T-helper 22 cell (primary cell): Measurements from ENCODE around the gene SP4.

Experiments used
- DNase-seq: peaks from one replicate; pipeline ENCODE4 v3.0.0-alpha.2; 2020; ENCODE audit warnings: low read depth

Gene SP4

GRCh38 chr7:21443149-21443841, 15.4 kb downstream of the SP4 start:
- DNase-seq: no peak

GRCh38 chr7:21448974-21449373, 21.1 kb downstream of the SP4 start:
- DNase-seq: no peak

GRCh38 chr7:21450076-21450475, 22.2 kb downstream of the SP4 start:
- no peak for DNase-seq

- DNase-seq: no peak
Measured at GRCh38 chr7:21450941-21451340, 23.1 kb downstream of the SP4 start.

- no peak for DNase-seq
Measured at GRCh38 chr7:21454182-21454581, 26.3 kb downstream of the SP4 start.

- no peak for DNase-seq
Measured at GRCh38 chr7:21454906-21455305, 27.0 kb downstream of the SP4 start.

- DNase-seq: no peak
Measured at GRCh38 chr7:21461282-21461681, 33.4 kb downstream of the SP4 start.

GRCh38 chr7:21462081-21462480, 34.2 kb downstream of the SP4 start:
- no peak for DNase-seq

GRCh38 chr7:21463524-21463923, 35.6 kb downstream of the SP4 start:
- no peak for DNase-seq

GRCh38 chr7:21468969-21469368, 41.1 kb downstream of the SP4 start:
- DNase-seq: no peak

- no peak for DNase-seq
Measured at GRCh38 chr7:21469894-21470293, 42.0 kb downstream of the SP4 start.

- no peak for DNase-seq
Measured at GRCh38 chr7:21472029-21472428, 44.1 kb downstream of the SP4 start.

GRCh38 chr7:21476429-21476828, 48.5 kb downstream of the SP4 start:
- DNase-seq: no peak

- DNase-seq: no peak
Measured at GRCh38 chr7:21480693-21481403, 53.0 kb downstream of the SP4 start.

- DNase-seq: no peak
Measured at GRCh38 chr7:21486511-21486910, 58.6 kb downstream of the SP4 start.

GRCh38 chr7:21495731-21496130, 67.8 kb downstream of the SP4 start:
- DNase-seq: no peak

GRCh38 chr7:21497072-21497471, 69.2 kb downstream of the SP4 start:
- DNase-seq: no peak

- no peak for DNase-seq
Measured at GRCh38 chr7:21500117-21500832, 72.4 kb downstream of the SP4 start.

- no peak for DNase-seq
Measured at GRCh38 chr7:21504021-21504420, 76.1 kb downstream of the SP4 start.

GRCh38 chr7:21507627-21508343, 79.9 kb downstream of the SP4 start:
- DNase-seq: no peak

GRCh38 chr7:21508538-21508937, 80.7 kb downstream of the SP4 start:
- DNase-seq: no peak

GRCh38 chr7:21514062-21514461, 86.2 kb downstream of the SP4 start:
- no peak for DNase-seq

- DNase-seq: no peak
Measured at GRCh38 chr7:21524680-21525079, 96.8 kb downstream of the SP4 start.
